Measurements from ENCODE around the gene MIAT. TPM values are rescaled to one million over a fixed set of nuclear protein-coding genes. Genes with fewer than 3 reads are reported as not detected.

MIAT gene
- polyA plus RNA-seq: 0.01 to 0.04 TPM (median 0.02 TPM) in 3 replicates
- 0.12 TPM for polyA plus RNA-seq (2011; ENCODE audit: low read depth)
- not detected in 2 replicates for polyA plus RNA-seq (2011; cell fraction: cytosol; rRNA removed)
- 0.16 and 0.17 TPM in 2 replicates for polyA plus RNA-seq (2011; cell fraction: nucleus; rRNA removed)
- 0.03 and 0.11 TPM in 2 replicates for polyA plus RNA-seq (2012; ENCODE audit: low replicate concordance)
- polyA minus RNA-seq: 0.23 to 0.61 TPM (median 0.52 TPM) in 3 replicates
- not detected for polyA minus RNA-seq (2011; cell fraction: cytosol; rRNA and poly(A)+ RNA removed)
- 0.42 and 0.54 TPM in 2 replicates for polyA minus RNA-seq (2011; cell fraction: nucleus; rRNA and poly(A)+ RNA removed)

- no peaks in the 10 kb centered on the region for H4K20me1 ChIP-seq (ENCODE audit: control insufficient read depth, extremely low read depth, insufficient read depth, low read length)
- H3K36me3 ChIP-seq (ENCODE audit: control insufficient read depth in 2 of 2, extremely low read depth in 1 of 2, insufficient read depth in 2 of 2, low read length in 2 of 2): no peaks in the 10 kb centered on the region
- H3K4me3 ChIP-seq (ENCODE audit: control insufficient read depth in 2 of 3, extremely low read depth in 1 of 3, insufficient read depth in 2 of 3, low read depth in 1 of 3, low read length in 3 of 3): peak within 1 kb of the TSS; percentile 17 to 68 (median 48)
- peak within 1 kb of the TSS; percentile 79 for H3K4me2 ChIP-seq (ENCODE audit: control insufficient read depth, extremely low read depth, insufficient read depth, low read depth, low read length)
- H3K4me1 ChIP-seq (ENCODE audit: control insufficient read depth, extremely low read depth, insufficient read depth, low read length): peaks cover 25% of the 10 kb centered on the region
- H3K9me3 ChIP-seq (ENCODE audit: control insufficient read depth, low read depth, low read length): no peaks in the 10 kb centered on the region
- peaks cover 38% of the 10 kb centered on the region for H3K27me3 ChIP-seq (ENCODE audit: control insufficient read depth, extremely low read depth, insufficient read depth, low read length)
- TF ChIP-seq EZH2 (IDR thresholded peaks at IDR 0.05; ENCODE audit: low read length) (peak; percentile 94), CTCF (optimal IDR thresholded peaks at IDR 0.05 in 1 of 3, IDR thresholded peaks at IDR 0.05 in 1 of 3, conservative IDR thresholded peaks at IDR 0.05 in 1 of 3; ENCODE audit: extremely low read depth in 1 of 3, insufficient read depth in 2 of 3, low read length in 3 of 3) (no peak)
- H3K9me1 ChIP-seq (ENCODE audit: control insufficient read depth, extremely low read depth, insufficient read depth, low read length): no peaks in the 10 kb centered on the region
- H3K27ac ChIP-seq (ENCODE audit: control insufficient read depth, insufficient read depth, low read length): no peak within 1 kb of the TSS
- peak within 1 kb of the TSS; percentile 30 for H2AFZ ChIP-seq (ENCODE audit: control insufficient read depth, low read length)
- dilution Hi-C loops (cut with MboI; ENCODE audit: extremely low pct_ligation_motif_present, low sequenced_read_pairs): no loop called here
- no peak for DNase-seq (ENCODE audit: low read depth, low spot score)
- H3K9ac ChIP-seq (ENCODE audit: control insufficient read depth, extremely low read depth, insufficient read depth, low read length): no peak within 1 kb of the TSS
- no peaks in the 10 kb centered on the region for H3K79me2 ChIP-seq (ENCODE audit: control insufficient read depth, insufficient read depth, low read length)
- no peak for FAIRE-seq
These were observed at the start of gene MIAT for GRCh38 chr22:26656891-26657851. Gene MIAT (plus strand): TSS chr22:26657588.

- no peaks in the 10 kb centered on the region for H3K9me1 ChIP-seq (ENCODE audit: control insufficient read depth, extremely low read depth, insufficient read depth, low read length)
- no peak overlapping the region for H2AFZ ChIP-seq (ENCODE audit: control insufficient read depth, low read length)
- H3K9ac ChIP-seq (ENCODE audit: control insufficient read depth, extremely low read depth, insufficient read depth, low read length): no peak overlapping the region
- H3K4me2 ChIP-seq (ENCODE audit: control insufficient read depth, extremely low read depth, insufficient read depth, low read depth, low read length): no peak overlapping the region
- H3K79me2 ChIP-seq (ENCODE audit: control insufficient read depth, insufficient read depth, low read length): no peaks in the 10 kb centered on the region
- peaks cover 11% of the 10 kb centered on the region for H3K27me3 ChIP-seq (ENCODE audit: control insufficient read depth, extremely low read depth, insufficient read depth, low read length)
- no peak overlapping the region for H3K27ac ChIP-seq (ENCODE audit: control insufficient read depth, insufficient read depth, low read length)
- H4K20me1 ChIP-seq (ENCODE audit: control insufficient read depth, extremely low read depth, insufficient read depth, low read length): no peaks in the 10 kb centered on the region
- no peak overlapping the region for H3K4me3 ChIP-seq (ENCODE audit: control insufficient read depth in 2 of 3, extremely low read depth in 1 of 3, insufficient read depth in 2 of 3, low read depth in 1 of 3, low read length in 3 of 3)
- no peak for DNase-seq (ENCODE audit: low read depth, low spot score)
- H3K36me3 ChIP-seq (ENCODE audit: control insufficient read depth in 2 of 2, extremely low read depth in 1 of 2, insufficient read depth in 2 of 2, low read length in 2 of 2): no peaks in the 10 kb centered on the region
- dilution Hi-C loops (cut with MboI; ENCODE audit: extremely low pct_ligation_motif_present, low sequenced_read_pairs): no loop called here
- H3K4me1 ChIP-seq (ENCODE audit: control insufficient read depth, extremely low read depth, insufficient read depth, low read length): no peaks in the 10 kb centered on the region
- no peaks in the 10 kb centered on the region for H3K9me3 ChIP-seq (ENCODE audit: control insufficient read depth, low read depth, low read length)
- TF ChIP-seq CTCF (optimal IDR thresholded peaks at IDR 0.05 in 1 of 3, IDR thresholded peaks at IDR 0.05 in 1 of 3, conservative IDR thresholded peaks at IDR 0.05 in 1 of 3; ENCODE audit: extremely low read depth in 1 of 3, insufficient read depth in 2 of 3, low read length in 3 of 3) (no peak), EZH2 (IDR thresholded peaks at IDR 0.05; ENCODE audit: low read length) (no peak)
- FAIRE-seq: no peak
These were observed 49.3 kb upstream of the MIAT start for GRCh38 chr22:26608129-26608528.
